GM18868 (cell line): ENCODE measurements around the gene PPIL1.

Experiments used
- ATAC-seq: cut with Tn5 transposase; IDR thresholded peaks from one replicate; pipeline ENCODE4 v1.9.1; 2021; ENCODE audit warnings: mild to moderate bottlenecking, moderate library complexity; ENCODE audit not compliant: unreplicated experiment

The PPIL1 gene

GRCh38 chr6:36836111-36837021, 38.2 kb downstream of the PPIL1 start:
- ATAC-seq: no peak

- ATAC-seq: no peak
These were observed 39.8 kb downstream of the PPIL1 start for GRCh38 chr6:36834576-36835341.

- no peak for ATAC-seq
These were observed 41.3 kb downstream of the PPIL1 start for GRCh38 chr6:36833182-36833789.

DNA sequence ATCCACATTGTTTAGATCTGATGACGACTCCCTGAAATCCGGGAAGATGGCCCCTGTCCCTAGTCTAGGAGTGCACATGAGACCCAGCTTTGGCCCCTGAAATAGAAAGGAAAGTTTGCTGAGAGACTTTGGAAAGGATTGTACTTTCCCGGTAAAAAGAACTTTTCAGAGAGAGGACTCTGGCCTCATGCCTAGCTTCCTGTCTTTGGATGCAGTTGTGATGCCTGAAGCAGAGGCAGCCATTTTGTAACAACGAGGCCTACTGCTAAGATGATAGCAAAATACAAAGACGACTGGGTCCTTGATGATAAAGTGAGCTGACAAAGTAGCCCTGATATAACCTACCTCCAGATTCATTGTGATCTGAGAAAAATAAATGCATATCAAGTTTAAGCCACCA, 42.3 kb downstream of the PPIL1 start:
- no peak for ATAC-seq

DNA sequence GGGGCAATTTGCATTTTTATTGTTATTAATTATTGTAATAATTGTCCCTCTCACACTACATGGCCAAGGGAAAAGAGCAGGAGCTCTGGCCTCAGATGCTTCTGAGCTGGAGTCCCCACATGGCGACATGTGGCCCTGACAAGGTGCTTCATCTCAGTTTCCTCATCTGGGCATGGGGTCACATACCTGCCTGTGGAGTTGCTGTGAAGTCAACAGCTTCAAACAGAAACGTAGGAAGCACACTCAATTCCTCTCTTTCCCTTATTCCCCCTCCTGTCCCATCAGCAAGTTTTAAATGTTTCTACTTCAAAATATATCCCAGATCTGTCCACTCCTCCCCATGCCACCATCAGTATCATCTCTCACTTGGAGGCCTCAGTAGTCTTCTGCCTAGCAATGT, 44.0 kb downstream of the PPIL1 start:
- ATAC-seq: no peak

- no peak for ATAC-seq
These were observed 44.6 kb downstream of the PPIL1 start for GRCh38 chr6:36829919-36830544.

DNA sequence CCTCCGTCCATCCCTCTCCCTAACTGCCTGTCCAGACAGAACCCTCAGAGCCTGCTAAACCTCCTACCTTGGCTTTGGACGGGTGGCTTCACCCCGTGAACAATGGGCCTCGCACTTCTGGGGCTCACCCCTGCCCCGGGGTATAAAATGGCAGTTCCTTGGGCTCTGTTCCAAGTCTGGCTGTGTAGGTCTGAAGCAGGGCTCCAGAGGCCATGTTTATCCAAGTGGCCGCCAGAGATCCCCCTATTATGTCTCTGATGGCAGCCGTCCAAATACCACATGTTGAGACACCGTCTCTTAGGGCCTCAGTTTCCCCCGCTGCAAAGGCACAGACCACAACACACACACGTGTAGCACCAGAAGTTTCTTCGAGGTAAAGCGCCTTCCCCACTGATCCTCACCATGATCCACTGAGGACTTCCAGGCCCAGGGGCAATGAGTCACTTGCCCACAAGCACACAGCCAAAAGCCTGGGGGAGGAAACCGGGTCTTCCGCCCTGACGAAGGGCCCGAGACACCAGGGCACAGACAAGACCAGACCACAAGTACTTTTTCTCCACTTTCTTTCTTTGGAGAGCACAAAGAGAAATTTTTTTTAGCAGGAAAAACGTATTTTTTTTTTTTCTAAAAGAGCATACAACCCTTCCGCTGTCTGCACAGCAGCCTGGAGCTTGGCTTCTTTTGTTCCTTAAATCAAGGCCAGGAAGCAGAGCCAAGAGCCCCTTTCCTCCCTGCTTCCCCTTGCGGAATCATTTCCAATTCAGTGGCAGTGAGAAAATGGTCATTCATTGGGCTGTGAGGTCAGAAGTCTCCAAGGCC, 47.1 kb downstream of the PPIL1 start:
- ATAC-seq: no peak

- no peak for ATAC-seq
These were observed 47.9 kb downstream of the PPIL1 start for GRCh38 chr6:36826520-36827227.

DNA sequence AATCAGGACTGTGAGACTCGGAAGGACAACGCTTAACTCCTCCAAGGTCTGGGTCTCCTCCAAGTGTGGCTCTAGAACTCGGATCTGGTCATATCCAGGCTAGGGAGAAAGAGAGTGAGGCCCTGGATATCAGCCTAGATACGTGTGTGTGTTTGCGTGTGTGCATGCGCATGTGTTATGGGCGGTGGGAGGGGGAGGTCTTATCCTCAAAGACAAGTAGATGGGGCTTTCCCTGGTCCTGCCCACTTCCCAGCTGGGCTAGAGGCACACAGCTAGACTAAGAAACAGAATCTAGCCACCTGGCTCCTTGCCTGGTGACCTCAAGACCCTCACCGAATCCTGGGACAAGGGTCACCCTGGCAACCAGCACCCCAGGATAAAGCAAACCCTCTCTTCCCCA, 48.6 kb downstream of the PPIL1 start:
- no peak for ATAC-seq

DNA sequence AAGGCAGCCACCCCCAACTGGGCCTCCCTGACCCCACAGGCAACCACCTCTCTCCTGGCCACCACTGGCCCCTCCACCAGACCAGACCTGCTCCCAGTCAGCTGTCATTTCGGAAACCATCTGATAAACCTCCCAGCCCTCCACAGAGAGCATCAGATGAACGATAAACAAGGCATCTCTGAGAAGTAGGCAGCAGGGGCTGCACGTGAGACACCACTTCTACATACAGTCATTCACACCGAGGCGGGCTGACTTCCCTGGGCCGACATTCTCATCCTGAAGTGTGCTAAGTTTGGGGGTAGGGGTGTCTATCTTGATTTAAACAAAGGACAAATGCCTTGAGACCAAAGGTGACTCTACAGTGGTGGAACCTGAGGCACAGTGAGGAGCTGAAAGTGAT, 49.2 kb downstream of the PPIL1 start:
- no peak for ATAC-seq

DNA sequence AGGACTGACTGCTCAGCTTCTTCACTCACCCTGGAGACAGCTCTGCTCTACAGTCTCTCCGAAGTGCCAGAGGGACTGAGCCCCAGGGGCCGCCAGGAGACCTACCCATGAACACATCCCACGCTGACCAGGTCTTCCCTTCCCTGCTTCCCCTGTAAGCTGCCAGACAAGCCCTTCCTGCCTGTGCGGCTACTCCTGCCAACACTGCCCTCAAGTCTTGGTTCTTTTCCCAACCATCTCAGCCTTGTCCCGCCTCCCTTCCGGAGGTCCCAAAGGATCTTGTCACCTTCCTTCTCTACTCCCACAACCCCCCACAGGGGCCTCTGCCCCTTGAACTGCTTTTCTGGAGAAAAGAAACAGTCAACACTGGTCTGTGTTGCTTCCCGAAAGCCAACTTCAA, 50.4 kb downstream of the PPIL1 start:
- no peak for ATAC-seq

- no peak for ATAC-seq
These were observed 51.0 kb downstream of the PPIL1 start for GRCh38 chr6:36823421-36824096.

DNA sequence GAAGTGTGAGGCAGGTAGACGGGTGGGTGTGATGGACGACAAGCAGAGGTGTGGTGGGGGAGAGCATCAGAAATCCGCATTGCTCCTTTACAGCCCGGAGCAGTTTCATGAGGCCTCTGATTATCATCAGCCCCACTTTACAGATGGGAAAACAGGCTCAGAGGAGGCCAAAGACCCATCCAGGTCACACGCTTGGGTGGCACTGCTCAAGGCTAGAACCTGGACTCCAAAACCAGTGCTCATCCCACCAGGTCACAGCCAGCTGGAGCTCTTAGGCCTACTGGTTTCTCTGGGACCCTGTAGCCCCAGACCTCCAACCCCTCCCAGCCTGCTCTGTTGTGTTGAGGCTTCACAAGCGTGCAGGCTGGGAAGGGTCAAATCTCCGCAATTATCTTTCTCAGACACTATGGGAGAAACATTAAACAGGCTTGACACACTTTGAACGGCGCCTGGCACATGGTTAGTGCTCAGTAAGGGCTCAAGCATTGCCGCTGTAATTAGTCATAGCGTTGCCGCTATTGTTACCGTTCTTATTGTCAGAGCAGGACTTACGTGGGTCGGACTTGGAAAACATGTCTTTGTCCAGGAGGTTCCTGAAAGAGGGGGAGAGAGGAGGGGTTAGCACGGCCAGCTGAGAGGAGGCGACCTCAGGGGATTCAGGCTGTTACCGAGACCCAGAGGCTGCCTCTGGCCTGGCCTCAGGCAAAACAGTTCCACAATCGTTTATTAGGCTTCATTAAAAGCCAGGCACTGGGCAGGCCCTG, 51.9 kb downstream of the PPIL1 start:
- ATAC-seq: no peak

- ATAC-seq: no peak
These were observed 52.8 kb downstream of the PPIL1 start for GRCh38 chr6:36821581-36822335.

DNA sequence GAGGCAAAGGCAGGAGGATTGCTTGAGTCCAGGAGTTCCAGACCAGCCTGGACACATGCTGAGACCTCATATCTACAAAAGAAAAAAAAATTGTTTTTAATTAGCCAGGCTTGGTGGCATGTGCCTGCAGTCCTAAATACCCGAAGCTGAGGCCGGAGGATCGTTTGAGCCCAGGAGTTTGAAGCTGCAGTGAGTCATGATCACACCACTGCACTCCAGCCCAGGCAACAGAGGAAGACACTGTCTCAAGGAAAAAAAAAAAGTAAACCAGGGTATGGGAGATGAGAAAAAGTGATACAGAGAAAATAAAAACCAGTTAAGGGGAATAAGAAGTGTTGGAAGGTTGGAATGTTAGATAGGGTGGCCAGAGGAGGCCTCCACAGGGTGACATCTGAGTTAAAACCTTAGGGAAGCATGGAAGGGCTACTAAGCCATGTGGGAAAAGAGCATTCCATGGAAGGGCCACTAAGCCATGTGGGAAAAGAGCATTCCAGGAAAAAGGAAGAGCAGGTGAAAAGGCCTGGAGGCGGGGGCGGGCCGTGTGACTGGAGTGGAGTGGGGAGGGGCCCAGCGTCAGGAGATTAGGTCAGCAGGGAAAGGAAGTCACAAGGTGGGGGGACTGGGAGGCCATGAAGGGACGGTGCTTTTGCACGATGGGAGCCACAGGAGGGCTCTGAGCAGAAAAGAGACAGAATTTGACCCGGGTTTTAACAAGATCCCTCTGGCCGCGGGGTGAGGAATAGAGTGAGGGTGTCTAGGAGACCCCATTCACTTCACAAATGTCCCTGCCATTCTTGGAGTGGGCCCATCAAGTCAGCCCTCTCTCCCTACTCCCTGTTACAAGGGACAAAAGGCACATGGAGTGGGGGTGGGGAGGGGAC, 53.7 kb downstream of the PPIL1 start:
- ATAC-seq: no peak

DNA sequence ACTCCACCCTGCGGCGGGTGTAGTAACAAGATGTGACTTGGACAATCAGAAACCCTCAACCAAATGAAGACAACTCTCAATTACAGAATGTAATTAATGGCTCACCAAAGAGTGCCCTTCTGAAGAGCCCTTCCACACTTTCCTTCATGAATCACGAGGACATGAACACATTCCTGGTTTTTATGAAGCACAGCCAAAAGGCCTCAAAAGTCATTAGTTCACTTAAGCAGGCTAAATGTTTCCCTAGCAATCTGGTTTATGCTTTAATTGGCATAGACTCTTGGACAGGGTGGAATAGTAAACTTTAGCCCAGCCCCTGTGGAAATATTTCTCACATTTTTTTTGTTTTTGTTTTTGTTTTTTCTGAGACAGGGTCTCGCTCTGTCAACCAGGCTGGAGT, 55.8 kb downstream of the PPIL1 start:
- no peak for ATAC-seq

DNA sequence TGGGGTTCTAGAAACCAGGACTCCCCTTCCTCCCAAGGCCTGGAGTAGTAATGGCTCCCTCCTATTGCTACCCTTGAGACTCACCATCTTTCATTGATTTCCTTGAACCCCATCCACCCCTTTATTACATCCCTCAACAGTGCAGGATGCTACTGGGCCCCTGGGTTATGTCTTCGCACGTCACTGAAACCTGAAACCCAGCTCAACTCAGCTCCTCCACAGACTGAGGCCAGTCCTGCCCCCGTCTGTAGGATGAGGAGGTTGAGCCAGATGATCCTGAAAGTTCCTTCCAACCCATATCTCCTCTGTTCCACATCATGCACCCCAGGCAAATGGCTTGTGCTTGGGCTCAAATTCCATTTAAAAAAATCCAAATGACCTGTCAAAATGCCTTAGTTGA, 56.8 kb downstream of the PPIL1 start:
- ATAC-seq: no peak
